Measurements from ENCODE around the gene PARP15.

The PARP15 gene

DNA sequence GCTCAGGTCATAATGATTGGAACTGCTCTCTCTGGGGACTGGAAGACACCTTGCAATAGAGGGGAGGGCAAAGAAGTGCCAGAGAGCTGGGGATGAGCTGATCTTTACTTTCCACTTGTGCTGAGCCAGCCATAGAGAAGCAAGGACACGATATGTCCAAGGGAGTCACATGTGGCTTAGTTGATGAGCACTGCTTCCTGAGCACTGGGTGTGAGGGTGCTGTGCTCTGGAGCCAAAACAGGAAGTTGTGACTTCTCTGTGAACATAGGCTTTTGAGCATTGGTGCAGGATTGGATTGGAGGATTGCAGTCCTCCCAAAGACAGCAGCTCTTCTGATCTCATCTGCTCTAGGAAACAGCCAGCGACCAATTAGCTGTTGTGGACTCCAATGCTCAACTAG, 109.8 kb downstream of the PARP15 start:
- H3K27me3 ChIP-seq (ENCODE audit: insufficient read depth, low read length, poor library complexity): no peaks in the 10 kb centered on the region
- H3K79me2 ChIP-seq (ENCODE audit: insufficient read depth, low read length): peaks cover 27% of the 10 kb centered on the region
- no peak overlapping the region for H2AFZ ChIP-seq (ENCODE audit: low read depth, low read length)
- H3K36me3 ChIP-seq (ENCODE audit: insufficient read depth, low read length): peaks cover 17% of the 10 kb centered on the region
- H3K4me2 ChIP-seq (ENCODE audit: insufficient read depth, low read length): no peak overlapping the region
- H3K4me3 ChIP-seq (ENCODE audit: low read depth in 1 of 2, low read length in 2 of 2): no peak overlapping the region
- DNase-seq (no peak), ATAC-seq (ENCODE audit: insufficient read depth, low read depth) (no peak; the same call in 2 of the 3 replicates)
- H4K20me1 ChIP-seq (ENCODE audit: insufficient read depth, low read length): peaks cover 8% of the 10 kb centered on the region; the same call in 1 of the 2 replicates
- H3K27ac ChIP-seq (ENCODE audit: low read length): 0 out of 2 replicates have a peak overlapping the region, but pooled peaks have one; percentile 22
- H3K9me3 ChIP-seq (ENCODE audit: insufficient read depth, low read length, severe bottlenecking): no peaks in the 10 kb centered on the region
- H3K4me1 ChIP-seq (ENCODE audit: insufficient read depth, low read length): peaks cover 21% of the 10 kb centered on the region
- no peak overlapping the region for H3K9ac ChIP-seq (ENCODE audit: low read depth, low read length)
- no peak for TF ChIP-seq EZH2 (IDR thresholded peaks at IDR 0.05; ENCODE audit: borderline replicate concordance, low read depth, low read length, severe bottlenecking)
- TF ChIP-seq, protein P1, sequence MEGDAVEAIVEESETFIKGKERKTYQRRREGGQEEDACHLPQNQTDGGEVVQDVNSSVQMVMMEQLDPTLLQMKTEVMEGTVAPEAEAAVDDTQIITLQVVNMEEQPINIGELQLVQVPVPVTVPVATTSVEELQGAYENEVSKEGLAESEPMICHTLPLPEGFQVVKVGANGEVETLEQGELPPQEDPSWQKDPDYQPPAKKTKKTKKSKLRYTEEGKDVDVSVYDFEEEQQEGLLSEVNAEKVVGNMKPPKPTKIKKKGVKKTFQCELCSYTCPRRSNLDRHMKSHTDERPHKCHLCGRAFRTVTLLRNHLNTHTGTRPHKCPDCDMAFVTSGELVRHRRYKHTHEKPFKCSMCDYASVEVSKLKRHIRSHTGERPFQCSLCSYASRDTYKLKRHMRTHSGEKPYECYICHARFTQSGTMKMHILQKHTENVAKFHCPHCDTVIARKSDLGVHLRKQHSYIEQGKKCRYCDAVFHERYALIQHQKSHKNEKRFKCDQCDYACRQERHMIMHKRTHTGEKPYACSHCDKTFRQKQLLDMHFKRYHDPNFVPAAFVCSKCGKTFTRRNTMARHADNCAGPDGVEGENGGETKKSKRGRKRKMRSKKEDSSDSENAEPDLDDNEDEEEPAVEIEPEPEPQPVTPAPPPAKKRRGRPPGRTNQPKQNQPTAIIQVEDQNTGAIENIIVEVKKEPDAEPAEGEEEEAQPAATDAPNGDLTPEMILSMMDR (IDR thresholded peaks at IDR 0.05; ENCODE audit: borderline replicate concordance, extremely low read depth, low read length, poor library complexity, severe bottlenecking): no peak

All from DND-41 (cell line).